NCI-H2029 (cell line): Measurements from ENCODE around the gene PRRG2.

ENCODE experiments used
- DNase-seq: peaks from one replicate; lab custom pipeline; 2025; lab: John Stamatoyannopoulos, UW

Gene PRRG2

DNA sequence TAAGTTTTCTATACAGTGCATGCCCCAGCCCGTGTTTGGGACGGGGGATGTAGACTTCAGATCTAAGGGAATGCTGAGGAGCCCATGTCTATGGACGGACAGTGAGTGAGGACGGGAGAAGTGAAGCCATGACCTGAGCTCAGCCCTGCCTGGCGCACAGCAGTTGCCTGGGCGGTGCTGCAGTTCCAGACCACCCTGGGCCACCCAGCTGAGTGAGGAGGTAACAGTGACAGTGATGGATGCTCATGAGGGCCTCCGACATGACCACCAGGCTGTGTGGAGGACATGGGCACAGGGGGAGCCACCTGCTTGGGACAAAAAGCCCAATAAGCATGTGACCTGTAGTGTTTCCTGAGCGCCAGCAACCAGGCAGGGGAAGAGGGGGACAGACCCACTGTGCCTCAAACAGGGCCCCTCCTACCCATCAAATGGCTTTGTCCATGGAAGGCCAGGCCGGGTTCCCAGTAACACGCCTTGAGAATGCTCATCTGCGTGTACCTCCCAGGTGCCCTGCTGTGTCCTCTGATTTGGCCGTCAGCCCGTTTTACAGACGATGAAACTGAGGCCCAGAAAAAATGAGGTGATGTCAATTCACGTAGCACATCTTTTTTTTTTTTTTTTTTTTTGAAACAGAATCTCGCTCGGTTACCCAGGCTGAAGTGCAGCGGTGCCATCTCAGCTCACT lies 23.3 kb upstream of the PRRG2 start:
- no peak for DNase-seq

DNA sequence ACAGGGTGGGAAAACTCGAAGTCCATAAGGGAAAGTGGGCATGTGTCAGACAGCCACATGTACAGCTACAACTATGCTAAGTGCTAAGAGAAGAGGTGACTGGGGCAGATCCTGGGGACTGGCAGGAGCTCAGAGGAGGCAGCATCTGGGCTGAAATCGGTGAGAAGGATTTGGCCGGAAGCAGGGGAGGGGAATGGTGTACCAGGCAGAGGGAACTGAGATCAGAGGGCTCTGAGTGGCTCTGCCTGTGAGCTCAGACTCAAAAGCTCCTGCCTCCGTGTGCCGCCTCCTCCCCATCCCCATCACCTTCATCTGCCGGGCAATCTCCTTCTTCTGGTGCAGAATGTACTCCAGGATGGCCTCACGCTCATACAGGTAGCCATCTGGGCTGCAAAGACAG lies 22.5 kb upstream of the PRRG2 start:
- no peak for DNase-seq

DNA sequence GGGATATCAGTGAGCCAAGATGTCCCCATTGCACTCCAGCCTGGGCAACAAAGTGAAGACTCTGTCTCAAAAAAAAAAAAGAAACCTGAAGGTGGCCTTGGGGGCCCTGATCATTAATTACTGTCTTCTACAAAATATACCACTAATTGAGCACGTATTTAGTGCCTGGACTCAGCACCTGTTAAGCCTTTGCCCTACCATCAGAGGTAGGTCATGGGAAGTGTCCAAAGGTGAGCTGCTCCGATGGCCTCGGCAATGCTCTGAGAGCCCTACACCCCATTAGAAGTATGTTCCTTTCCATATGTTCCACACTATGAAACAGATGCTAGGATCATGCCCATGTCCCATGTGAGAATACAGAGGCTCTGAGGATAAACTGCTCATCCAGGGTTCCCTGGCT lies 21.7 kb upstream of the PRRG2 start:
- DNase-seq, result no peak

DNA sequence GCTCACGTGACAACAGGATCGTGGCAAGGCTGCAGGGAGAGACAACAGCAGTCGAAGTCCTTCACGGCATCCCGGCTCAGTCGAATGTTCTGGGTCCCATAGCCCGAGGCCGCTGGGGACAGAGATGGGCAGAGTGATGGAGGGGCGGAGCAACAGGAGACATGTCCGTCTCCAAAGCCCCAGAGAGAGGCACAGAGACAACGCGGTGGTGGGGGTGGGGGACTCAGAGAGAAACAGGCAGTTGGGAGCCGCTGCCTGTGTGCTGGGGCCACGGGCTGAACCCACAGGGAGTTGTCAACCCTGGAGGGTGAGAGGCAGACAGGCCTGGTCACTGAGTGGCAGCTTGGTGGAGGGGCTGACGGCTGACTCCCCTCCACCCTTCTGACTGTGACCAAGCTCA lies 21.2 kb upstream of the PRRG2 start:
- DNase-seq, result no peak

DNA sequence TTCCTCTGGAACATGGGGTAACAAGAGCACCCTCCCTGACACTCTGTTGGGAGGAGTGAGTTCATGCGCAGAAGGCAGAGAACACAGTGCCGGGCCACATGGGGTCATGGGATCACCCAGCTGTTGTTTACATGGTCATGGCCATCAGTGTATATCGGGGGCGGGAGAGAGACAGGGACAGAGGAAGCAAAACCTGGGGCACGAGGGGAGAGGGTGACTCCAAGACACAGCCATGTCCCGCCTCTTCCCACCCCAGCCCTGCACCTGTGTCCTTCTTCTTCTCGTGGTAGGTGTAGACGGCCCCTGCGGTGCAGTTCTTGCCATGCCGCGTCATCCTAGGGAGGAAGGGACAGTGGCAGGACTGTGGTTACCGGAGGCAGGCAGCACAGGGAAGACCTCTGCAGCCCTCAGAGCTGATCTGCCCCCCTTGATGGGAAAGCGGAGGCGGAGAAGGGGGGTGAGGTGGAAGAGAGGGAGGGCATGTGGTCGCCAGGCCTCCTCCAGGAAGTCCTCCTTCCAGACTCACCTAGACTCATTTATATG lies 20.7 kb upstream of the PRRG2 start:
- DNase-seq, result no peak

DNA sequence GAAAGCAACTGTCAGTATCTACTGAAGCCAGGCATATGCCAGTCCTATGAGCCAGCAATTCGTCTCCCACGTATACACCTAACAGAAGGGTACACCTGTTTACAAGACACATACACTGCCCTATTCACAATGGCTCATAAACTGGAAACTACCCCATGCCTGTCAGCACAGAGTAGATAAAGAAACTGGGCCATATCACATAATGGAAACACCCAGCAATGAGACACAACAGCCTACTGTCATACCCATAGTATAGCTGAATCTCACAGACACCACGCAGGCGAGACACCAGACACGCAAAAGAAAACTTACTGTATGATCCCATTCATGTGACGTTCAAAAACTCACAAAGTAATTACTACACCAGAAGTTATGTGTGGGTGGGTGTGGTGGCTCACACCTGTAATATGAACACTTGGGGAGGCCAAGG lies 16.5 kb upstream of the PRRG2 start:
- DNase-seq, result no peak

DNA sequence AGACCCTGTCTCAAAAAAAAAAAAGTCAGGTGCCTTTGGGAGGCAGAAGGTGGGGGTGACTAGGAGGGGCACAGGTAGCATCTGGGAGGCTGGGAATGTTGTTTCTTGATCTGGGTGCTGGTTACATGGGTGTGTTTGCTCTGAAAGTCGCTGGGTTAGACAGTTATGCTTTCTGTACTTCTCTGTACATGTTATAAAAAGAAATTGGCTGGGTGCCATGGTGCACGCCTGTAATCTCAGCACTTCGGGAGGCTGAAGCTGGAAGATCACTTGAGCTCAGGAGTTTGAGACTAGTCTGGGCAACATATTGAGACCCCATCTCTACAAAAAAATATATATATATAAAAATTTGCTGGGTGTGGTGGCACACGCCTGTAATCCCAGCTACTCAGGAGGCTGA lies 15.9 kb upstream of the PRRG2 start:
- no peak for DNase-seq

DNA sequence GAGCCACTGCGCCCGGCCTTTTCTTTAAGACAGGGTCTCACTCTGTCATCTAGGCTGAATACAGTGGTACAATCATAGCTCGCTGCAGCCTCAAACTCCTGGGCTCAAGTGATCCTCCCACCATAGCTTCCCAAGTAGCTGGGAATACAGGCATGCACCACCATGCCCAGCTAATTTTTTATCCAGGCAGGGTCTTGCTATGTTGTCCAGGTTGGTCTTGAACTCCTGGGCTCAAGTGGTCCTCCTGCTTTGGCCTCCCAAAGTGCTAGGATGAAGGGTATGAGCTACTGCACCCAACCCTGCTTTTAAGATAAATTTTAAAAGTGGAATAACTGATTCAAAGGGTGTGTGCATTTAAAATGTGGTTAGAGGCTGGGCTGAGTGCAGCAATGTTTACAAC lies 14.8 kb upstream of the PRRG2 start:
- no peak for DNase-seq

DNA sequence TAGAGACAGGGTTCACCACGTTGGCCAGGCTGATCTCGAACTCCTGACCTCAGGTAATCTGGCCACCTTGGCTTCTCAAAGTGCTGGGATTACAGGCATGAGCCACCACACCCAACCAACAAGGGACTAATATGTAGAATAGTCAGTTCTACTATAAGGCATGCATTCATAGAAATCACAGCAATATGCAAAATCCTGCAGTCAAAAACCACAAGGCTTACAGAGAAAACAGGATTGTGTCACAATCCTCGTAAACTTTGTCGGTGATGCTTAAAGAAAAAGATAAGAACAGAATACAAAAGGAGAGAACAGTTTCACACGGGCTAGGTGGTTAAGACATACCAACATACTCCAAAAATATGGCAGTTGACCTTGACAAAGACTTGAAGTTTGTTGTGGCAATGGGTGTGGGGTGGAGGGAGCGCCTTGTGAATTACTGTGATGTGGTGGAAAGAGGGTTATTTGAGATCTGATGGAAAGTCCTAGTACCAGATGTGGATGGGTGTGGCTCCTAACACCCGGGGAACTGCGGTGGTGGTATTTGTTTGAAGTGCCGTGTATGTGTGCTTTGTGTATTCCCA lies 13.2 kb upstream of the PRRG2 start:
- no peak for DNase-seq

DNA sequence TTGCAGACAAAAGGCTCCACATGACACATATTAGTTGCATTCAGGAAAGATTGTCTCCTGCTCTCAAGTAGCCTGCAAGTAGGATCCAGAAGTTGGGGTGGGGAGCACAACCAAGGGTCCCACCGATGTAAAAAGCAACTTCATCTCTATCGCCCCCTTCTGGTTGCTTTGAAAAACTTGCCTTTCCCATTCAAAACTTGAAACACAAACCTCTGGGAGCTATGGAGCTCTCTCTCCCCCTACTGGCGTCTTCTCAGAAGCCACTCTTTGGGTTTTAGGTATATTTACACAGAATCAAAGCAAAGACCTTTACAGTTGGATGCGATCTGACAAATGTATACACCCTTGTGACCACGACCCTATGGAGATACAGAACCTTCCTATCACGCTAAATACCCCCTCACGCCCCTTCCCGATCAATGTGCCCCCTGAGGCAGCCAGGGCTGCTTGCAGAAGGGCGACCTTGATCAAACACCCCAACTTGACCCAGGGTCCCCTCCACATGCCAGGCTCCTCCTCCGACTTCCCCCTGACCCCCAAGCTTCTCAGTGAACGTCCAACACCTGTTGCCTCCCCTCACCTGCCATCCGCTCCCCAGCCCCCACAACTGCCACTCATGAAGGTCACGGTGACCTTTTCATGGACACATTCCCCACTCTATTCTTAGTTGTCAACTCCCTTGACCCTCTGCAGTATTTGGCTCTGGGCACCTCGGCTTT lies 10.8 kb upstream of the PRRG2 start:
- peak; percentile 71 for DNase-seq

DNA sequence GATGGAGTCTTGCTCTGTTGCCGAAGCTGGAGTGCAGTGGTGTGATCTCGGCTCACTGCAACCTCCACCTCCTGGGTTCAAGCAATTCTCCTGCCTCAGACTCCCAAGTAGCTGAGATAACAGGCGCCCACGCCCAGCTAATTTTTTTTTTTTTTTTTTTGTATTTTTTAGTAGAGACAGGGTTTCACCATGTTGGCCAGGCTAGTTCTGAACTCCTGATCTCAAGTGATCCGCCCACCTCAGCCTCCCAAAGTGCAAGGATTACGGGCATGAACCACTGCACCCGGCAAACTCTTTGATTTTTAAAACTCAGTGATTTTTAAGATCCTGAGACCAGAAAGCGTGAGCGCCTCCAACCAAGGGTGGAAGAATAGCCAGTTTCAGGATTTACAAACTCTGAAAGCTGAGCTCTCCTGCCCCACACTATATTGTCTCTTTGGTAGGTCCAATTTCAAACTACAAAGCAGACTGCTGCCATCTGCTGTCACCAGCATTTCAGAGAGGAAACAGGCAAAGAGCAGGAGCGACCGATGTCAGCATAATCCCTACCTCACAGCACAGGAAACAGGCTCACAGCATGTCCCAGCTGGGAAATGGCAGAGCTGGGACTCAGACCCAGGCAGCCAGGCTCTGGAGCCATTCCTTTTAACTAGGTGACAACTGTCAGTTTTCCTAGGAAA lies 10.0 kb upstream of the PRRG2 start:
- DNase-seq, result no peak

DNA sequence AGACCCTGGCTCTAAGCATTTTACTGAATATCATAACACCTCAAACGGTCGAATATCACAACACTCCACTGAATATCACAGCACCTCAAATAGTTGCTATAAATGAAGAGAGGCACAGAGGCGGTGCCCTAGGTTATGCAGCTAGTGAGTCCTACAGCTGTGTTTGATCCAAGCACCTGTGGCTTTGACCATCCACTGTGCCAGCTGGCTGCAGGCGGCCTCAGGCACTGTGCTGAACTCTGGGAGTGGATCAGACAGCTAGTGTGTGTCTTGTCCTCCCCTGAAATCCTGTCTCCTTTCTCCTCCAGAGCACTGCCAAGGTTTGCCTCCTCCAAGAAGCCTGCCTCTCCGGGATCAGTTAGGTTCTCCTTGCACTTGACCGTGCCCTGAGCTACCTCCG lies 8.1 kb upstream of the PRRG2 start:
- no peak for DNase-seq

DNA sequence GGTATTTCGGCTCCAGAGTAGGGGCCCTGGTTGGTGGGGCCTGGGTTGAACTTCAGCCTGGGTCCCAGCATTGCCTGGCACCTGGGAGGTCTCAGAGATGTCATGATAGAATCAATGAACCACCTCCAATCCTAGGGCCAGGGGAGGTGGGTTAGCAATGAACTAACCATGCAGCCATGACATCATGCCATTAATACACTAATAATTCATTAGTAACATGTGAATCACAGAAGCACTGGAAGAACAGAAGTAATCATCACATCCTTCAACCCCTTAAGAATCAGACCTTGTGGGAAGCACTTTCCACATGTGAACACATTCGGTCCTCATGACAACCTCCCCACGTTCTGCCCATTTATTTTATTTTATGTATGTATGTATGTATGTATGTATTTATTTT lies 7.7 kb upstream of the PRRG2 start:
- no peak for DNase-seq

DNA sequence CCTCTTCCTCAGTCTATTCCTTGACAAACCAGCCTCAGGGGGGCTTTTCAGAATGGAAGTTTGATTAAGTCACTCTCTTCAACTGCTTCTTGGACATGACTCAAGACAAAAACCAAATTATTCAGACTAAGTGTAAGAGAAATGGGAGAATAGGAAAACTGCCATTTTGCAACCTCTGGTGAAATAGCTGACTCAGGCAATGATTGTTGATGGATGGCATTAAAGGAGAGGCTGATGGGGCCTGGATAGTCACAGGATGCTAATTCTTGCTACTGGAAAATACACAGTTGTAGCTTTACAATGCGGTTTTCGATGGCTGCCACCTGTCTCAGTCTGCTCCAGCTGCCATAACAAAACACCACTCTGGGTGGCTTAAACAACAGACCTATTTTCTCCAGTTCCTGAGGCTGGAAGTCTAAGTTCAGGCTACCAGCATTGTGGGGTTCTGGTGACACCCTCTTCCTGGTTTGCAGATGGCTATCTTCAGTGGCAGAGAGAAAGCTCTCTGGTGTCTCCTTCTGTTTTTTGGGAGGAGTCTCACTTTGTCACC lies 6.8 kb upstream of the PRRG2 start:
- no peak for DNase-seq

DNA sequence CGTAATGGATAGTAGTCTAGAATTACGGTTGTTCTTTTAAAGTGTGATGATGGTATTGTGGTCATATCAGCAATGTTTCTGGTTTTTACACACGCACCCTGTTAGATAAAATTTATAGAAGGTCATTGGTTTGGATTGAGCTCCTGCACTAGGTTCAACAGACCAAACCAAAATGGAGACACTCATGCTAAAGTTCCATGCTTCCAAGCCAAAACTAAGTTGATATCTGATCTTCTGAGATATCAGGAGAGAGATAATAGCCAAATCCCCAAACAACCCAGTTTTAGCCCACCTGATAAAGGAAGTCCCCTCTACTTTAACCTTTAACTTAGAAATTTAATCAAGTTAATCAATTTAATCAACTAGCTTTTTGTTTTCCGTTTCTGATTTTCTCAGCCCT lies 1.9 kb upstream of the PRRG2 start:
- DNase-seq, result no peak

DNA sequence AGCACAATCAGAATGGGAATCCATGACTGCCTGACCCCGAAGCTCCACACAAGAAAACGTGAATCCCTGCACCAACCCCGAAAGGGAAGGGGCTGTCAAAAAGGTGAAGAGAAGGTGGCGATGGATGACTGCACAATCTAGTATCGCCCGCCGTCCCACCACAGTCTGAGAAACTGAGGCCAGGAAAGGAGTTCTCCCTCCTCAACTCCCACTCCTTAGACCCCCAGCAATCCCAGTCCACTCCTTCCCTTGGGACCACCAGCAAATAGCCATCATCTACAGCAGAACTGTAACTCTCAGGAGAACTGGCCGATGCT lies 1.2 kb upstream of the PRRG2 start:
- no peak for DNase-seq

DNA sequence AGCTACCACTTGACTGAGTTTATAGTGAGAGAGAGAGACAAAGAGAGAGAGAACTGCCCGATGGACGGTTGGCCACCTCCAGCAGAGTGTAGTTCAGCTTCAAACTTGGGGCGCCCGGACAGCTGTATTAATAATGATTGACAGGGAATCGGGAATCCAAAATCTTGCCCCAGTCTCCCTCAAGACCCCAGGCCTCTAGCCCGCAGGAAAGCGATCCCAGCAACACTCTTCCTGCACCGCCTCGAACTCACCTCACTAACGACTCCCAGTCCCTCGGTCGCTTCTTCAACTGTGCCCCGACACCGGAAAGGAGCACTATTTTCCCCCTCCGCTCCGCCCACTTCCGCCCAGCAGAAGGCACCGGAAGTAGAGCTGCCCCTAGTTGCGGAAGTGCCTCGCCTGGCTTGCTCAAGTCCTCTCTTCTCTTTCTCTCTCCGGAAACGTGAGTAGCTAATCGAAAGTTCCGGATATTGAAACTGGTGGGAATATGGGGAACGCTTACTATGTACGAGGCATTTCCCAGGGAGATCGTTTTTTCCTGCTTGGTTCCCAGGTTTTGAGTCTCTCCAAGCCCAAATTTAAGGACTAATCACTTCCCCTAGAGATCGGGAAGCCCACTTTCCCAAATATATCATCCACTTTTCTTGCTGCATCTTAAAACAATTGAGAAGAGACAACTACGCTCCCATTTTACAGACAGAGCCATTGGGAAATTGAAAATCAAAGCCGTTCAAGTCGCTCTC lies 681 bp upstream of the PRRG2 start, which contains the start of gene NOSIP:
NOSIP (minus strand) TSS at position 293 of the 743 bp plus-strand sequence. CDS start 19,865 bp downstream, outside the sequence.
- peak; percentile 95 for DNase-seq

DNA sequence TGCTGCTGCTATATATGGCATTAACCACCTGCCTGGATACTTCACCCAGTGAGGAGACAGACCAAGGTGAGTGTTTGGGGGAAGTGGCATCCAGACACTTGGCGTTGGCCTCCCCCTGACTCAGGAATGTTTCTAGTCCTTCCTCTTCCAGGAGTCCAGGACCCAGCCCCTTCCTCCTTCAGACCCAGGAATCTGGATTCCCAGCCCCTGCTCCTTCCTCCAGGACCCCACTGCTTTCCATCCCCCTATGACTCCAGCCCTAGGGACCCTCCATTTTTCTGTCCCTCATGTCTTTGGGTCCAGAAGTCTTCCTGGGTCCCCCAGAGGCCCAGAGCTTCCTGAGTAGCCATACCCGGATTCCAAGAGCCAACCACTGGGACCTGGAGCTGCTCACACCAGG lies 2.1 kb downstream of the PRRG2 start:
- DNase-seq, result no peak

DNA sequence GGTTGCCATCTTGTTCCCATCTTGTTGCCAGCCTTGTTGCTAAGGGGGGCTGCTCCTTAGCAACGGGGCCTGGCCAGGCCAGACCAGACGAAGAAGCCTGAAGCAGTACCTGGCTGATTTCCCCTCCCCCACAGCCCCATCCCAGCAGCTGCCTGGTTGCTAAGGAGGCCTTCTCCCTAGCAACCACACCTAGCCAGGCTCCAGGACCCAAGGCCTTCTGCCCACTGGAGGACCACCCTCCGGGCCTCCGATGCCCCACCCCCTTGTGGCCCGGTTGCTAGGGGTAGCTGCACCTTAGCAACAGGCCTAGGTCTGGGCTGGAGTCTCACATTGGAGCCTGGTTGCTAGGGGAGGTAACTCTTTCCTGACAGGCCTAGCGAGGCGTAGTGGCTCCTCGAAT lies 3.9 kb downstream of the PRRG2 start:
- DNase-seq, result no peak

DNA sequence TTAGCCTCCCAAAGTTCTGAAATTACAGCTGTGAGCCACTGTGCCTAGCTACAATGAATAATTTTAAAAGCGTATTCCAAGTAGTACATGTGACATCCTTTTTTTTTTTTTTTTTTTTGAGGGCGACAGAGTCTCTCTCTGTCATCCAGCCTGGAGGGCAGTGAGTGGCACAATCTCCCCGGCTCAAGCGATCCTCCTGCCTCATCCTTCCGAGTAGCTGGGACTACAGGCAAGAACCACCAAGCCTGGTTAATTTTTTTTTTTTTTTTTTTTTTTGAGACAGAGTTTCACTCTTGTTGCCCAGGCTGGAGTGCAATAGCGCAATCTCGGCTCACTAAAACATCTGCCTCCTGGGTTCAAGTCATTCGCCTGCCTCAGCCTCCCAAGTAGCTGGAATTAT lies 6.1 kb downstream of the PRRG2 start:
- no peak for DNase-seq

DNA sequence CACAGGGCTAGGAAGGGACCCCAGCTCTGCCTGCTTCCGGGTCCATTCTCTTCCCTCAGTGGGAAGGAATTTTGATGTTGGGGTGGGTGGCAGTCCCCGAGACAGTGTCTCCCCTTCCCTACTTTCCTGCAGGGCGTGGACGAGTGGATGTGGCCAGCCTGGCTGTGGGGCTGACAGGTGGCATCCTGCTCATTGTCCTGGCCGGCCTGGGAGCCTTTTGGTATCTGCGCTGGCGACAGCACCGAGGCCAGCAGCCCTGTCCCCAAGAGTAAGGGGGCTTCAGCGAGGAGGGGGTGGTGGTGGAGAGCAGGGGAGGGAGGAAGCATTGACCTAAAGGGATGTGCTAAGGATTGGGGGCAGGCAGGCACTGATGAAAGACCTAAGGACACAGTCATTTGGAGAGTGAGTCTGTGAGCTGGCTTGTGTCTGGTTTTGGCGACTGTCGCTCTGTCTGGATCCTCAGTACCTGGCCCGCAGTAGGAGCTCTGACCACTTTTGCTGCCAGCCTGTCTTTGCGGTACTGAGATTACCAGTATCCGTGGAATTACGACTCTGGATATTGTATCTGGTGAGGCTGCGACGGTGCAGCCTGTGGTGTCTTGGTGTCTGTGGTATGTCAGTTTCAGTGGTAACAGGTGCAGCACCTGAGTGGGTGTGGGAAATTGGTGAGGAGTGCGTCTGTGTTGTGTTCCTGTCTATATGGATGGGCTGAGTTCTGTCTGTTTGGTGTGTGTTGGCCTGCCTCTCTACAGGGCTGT lies 7.4 kb downstream of the PRRG2 start:
- DNase-seq, result no peak
